ENCODE measurements around the gene SORBS2.

Gene SORBS2

DNA sequence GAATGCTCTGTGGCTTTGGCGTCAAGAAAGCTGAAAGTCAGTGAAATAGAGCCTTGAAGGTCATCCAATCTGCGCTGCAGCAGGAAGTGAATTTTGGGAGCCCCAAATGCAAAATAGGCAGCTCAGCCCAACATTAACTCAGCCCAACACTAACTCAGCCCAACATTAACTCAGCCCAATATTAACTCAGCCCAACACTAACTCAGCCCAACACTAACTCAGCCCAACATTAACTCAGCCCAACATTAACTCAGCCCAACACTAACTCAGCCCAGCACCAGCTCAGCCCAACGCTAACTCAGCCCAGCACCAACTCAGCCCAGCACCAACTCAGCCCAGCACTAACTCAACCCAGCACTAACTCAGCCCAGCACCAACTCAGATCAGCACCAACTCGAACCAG lies 71.5 kb downstream of the SORBS2 start:
- H3K4me3 ChIP-seq (ENCODE audit: low read depth, low read length), result no peak overlapping the region
- TF ChIP-seq, protein P1, sequence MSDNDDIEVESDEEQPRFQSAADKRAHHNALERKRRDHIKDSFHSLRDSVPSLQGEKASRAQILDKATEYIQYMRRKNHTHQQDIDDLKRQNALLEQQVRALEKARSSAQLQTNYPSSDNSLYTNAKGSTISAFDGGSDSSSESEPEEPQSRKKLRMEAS (IDR thresholded peaks at IDR 0.05; ENCODE audit: low read depth, low read length), result no peak
- TF ChIP-seq, protein P2, sequence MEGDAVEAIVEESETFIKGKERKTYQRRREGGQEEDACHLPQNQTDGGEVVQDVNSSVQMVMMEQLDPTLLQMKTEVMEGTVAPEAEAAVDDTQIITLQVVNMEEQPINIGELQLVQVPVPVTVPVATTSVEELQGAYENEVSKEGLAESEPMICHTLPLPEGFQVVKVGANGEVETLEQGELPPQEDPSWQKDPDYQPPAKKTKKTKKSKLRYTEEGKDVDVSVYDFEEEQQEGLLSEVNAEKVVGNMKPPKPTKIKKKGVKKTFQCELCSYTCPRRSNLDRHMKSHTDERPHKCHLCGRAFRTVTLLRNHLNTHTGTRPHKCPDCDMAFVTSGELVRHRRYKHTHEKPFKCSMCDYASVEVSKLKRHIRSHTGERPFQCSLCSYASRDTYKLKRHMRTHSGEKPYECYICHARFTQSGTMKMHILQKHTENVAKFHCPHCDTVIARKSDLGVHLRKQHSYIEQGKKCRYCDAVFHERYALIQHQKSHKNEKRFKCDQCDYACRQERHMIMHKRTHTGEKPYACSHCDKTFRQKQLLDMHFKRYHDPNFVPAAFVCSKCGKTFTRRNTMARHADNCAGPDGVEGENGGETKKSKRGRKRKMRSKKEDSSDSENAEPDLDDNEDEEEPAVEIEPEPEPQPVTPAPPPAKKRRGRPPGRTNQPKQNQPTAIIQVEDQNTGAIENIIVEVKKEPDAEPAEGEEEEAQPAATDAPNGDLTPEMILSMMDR (IDR thresholded peaks at IDR 0.05; ENCODE audit: low read depth, low read length), result no peak
- TF ChIP-seq POLR2A (IDR thresholded peaks at IDR 0.05; ENCODE audit: extremely low read depth, insufficient read length) (no peak), MYC (IDR thresholded peaks at IDR 0.05; ENCODE audit: low read depth, low read length) (no peak)
- DNase-seq (ENCODE audit: low read depth), result no peak

DNA sequence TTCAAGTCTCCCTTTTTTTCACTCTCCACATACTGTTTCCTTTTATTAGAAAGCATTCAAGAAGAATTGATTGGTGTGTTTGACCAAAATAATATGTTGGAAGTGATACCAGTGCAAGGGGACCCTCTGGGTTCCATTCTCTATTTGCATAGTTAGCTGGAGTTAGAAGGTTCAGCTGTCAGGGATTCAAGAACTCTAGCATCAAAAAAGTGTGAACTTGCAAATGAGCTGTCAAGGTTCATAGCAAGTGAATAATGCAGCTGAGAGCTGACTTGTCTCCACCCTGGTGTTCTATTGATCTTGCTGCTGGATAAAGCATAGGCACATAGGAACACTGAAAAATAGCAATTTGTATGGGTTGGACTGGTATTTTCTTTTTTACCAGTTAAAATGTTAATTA lies 73.2 kb downstream of the SORBS2 start:
- no peak for DNase-seq (ENCODE audit: low read depth)
- TF ChIP-seq, protein P1 (IDR thresholded peaks at IDR 0.05; ENCODE audit: low read depth, low read length), result no peak
- no peak for TF ChIP-seq POLR2A (IDR thresholded peaks at IDR 0.05; ENCODE audit: extremely low read depth, insufficient read length)
- H3K4me3 ChIP-seq (ENCODE audit: low read depth, low read length), result no peak overlapping the region

DNA sequence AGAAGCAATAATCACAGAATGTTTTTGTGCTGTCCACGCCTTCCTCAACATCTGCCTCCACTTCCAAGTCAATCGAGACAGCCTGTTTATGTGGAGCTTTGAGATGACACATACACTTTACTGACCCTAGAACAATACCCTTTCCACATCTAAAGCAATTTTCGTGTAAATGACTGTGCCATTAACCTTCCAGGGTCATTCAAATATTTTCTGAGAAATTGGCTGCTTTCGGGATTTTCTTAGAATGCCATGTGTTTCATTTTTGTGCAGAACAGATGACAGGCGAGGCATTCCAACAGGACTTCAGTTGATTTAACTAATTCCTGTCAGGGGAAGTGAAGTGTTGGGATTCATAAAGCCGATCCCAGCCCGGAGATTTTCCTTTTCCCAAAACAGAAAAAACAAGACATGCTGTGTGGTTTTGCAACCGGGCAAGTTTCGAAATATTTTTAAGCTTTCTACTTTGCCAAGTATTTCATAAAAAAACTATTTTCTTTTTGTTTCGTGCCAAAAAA lies 73.9 kb downstream of the SORBS2 start:
- TF ChIP-seq POLR2A (IDR thresholded peaks at IDR 0.05; ENCODE audit: extremely low read depth, insufficient read length) (no peak), MYC (IDR thresholded peaks at IDR 0.05; ENCODE audit: low read depth, low read length) (no peak)
- TF ChIP-seq, protein P1 (IDR thresholded peaks at IDR 0.05; ENCODE audit: low read depth, low read length), result no peak
- TF ChIP-seq, protein P2 (IDR thresholded peaks at IDR 0.05; ENCODE audit: low read depth, low read length), result no peak
- no peak for DNase-seq (ENCODE audit: low read depth)
- no peak overlapping the region for H3K4me3 ChIP-seq (ENCODE audit: low read depth, low read length)

DNA sequence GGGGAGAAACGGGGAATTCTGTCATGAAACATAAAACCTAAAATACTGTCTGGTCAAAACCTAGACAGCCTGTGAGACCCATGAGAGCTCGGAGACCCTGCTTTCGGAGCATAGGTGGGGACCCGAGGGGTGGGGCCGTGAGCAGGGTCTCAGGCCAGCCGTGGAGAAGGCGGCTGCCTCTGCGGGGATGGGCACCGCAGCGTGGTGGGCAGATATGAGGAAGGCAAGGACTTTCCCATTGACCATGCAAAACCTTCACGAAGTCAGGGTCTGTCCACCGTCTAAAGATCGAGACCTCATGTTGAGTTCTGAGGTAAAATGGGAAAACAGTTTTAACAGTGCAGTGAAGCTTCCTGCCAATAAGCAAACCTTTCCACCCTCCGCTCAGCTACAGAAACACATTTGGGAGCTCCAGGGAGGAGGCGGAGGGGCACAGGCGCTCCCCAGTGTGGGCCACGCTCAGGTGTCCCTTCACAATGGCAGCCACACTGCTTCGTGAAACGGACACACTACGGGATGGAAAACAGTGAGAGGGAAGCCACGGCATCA lies 74.4 kb downstream of the SORBS2 start:
- no peak for DNase-seq (ENCODE audit: low read depth)
- H3K4me3 ChIP-seq (ENCODE audit: low read depth, low read length), result no peak overlapping the region
- TF ChIP-seq POLR2A (IDR thresholded peaks at IDR 0.05; ENCODE audit: extremely low read depth, insufficient read length) (no peak), MYC (IDR thresholded peaks at IDR 0.05; ENCODE audit: low read depth, low read length) (no peak)
- TF ChIP-seq, protein P1 (IDR thresholded peaks at IDR 0.05; ENCODE audit: low read depth, low read length), result no peak
- TF ChIP-seq, protein P2 (IDR thresholded peaks at IDR 0.05; ENCODE audit: low read depth, low read length), result no peak

DNA sequence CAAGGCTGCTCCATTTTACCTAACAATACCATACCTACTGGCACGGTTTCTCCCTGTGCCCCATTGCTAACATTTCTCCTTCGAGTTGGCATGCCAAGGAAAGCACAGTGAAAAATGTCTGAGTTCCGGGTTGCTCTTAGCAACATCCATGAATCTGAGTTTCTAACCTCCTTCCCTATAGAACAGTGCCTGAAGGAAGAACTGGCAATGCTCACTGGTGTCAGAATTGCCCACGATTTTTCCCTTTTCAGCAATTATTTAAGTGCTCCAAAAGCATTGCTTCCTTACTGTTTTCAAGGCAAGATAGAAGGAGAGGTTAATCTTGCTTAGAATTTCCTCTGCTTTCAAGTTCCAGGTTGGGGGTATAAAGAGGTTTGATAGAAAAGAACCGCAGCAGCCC lies 75.1 kb downstream of the SORBS2 start:
- no peak for DNase-seq (ENCODE audit: low read depth)
- TF ChIP-seq, protein P2 (IDR thresholded peaks at IDR 0.05; ENCODE audit: low read depth, low read length), result no peak
- no peak for TF ChIP-seq MYC (IDR thresholded peaks at IDR 0.05; ENCODE audit: low read depth, low read length)
- TF ChIP-seq POLR2A (IDR thresholded peaks at IDR 0.05; ENCODE audit: extremely low read depth, insufficient read length), result no peak
- TF ChIP-seq, protein P1 (IDR thresholded peaks at IDR 0.05; ENCODE audit: low read depth, low read length), result no peak
- no peak overlapping the region for H3K4me3 ChIP-seq (ENCODE audit: low read depth, low read length)

DNA sequence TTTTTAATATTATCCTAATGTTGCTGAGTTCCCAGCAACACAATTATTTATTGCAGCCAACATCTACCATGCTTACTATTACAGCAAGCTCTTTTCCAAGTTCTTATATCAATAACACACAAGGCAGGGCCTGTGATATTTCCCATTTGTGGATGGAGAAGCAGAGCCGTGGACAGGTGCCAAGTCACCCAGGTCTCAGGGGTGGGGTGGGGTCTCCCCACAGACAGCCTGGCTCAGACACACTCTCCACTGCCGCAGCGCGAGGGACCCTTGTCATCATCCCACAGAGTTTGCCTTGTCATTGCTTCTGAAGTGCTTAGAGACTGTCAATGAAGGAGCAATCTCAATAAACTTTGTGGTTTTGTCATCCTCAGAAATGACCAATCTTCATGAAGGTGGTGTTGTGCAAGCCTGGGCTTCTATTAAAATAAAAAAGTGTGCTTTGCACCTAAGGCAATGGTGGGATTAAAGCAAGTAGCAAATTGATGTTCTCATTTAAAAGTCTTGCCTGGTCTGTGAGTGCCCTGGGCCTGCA lies 76.1 kb downstream of the SORBS2 start:
- peak; percentile 65 for DNase-seq (ENCODE audit: low read depth)
- no peak for TF ChIP-seq MYC (IDR thresholded peaks at IDR 0.05; ENCODE audit: low read depth, low read length)
- H3K4me3 ChIP-seq (ENCODE audit: low read depth, low read length), result no peak overlapping the region

All from NB4 (cell line).